ENCODE data around the gene ALOX12.

ALOX12 gene

DNA sequence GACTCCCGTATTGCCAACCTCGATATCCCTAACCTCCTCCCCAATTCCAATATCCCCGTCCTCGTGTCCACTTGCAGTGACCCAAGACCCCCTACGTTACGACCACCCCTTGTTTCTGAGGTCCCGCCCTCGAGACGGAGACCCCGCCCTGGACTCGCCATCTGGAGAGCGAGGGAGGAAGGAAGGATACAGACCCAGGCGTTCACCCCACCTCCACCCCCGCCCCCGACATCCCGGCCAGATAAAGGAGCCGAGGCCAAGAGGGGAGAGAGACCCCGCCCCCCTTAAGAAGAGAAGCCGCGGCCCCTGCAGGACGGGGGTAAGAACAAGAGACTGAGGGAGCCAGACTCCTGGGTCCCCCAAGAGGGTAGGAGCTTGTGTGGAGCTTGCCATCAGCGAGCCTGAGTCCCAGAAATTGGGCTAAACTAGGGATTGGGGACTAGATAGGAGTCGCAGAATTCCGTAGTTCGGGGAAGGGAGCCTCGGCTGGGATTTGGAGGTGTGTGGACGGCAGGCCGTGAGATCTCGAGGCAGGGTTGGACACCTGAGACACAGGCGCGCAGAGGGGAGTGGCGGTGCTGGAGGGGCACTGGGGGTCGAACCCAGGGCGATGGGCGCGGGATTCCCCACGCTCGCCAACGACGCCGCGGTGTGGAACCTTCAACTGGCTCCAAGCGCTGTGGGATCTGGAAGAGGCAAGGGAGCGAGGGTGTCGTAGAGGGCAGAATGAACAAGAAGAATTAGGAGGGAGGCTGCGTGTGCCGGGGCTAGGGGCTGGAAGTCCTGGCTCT, 27.1 kb downstream of the ALOX12 start, which contains the start of gene BCL6B:
BCL6B (plus strand) TSS at position 270 of the 791 bp plus-strand sequence. CDS start 622 bp downstream, outside the sequence.
- DNase-seq = no peak

DNA sequence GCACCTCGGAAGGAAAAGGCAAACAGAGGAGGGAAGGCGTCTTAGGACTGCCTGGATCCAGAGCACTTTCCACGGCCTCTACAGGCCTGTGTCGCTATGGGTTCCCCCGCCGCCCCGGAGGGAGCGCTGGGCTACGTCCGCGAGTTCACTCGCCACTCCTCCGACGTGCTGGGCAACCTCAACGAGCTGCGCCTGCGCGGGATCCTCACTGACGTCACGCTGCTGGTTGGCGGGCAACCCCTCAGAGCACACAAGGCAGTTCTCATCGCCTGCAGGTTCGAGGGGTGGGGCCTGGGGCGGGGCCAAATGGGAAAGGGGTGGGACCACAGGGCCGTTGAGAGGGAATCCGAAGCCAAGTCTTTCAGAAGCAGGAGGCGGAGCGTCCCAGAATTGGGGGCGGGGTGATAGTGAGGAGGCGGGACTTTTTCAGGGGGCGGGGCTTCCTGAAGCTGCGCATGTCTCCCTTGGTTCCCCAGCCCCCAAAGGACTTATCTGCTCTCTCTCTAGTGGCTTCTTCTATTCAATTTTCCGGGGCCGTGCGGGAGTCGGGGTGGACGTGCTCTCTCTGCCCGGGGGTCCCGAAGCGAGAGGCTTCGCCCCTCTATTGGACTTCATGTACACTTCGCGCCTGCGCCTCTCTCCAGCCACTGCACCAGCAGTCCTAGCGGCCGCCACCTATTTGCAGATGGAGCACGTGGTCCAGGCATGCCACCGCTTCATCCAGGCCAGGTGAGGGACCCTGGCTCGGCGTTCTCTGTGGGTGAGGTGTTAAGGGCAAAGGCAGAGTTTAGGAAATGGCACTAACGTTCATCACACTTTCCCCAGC, 27.9 kb downstream of the ALOX12 start:
- no peak for DNase-seq

DNA sequence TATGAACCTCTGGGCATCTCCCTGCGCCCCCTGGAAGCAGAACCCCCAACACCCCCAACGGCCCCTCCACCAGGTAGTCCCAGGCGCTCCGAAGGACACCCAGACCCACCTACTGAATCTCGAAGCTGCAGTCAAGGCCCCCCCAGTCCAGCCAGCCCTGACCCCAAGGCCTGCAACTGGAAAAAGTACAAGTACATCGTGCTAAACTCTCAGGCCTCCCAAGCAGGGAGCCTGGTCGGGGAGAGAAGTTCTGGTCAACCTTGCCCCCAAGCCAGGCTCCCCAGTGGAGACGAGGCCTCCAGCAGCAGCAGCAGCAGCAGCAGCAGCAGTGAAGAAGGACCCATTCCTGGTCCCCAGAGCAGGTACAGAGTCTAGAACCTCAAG, 28.5 kb downstream of the ALOX12 start:
- DNase-seq = no peak

DNA sequence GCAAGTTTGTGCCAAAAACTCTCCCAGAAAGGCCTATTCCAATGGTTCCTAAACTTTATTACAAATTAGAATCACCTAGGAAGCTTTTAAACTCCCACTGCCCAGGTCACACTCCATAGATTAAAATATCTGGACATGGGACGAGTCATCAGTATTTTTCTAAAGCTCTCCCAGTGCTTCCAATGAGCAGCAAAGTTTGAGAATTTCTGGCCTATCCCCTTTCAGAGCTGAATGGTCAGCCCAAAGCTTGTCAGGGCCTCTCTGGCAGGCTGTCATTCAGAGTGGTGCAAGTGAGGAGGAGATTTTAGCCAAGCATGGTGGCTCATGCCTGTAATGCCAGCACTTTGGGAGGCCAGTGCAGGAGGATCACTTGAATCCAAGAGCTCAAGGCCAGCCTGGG, 29.4 kb downstream of the ALOX12 start:
- DNase-seq = no peak

DNA sequence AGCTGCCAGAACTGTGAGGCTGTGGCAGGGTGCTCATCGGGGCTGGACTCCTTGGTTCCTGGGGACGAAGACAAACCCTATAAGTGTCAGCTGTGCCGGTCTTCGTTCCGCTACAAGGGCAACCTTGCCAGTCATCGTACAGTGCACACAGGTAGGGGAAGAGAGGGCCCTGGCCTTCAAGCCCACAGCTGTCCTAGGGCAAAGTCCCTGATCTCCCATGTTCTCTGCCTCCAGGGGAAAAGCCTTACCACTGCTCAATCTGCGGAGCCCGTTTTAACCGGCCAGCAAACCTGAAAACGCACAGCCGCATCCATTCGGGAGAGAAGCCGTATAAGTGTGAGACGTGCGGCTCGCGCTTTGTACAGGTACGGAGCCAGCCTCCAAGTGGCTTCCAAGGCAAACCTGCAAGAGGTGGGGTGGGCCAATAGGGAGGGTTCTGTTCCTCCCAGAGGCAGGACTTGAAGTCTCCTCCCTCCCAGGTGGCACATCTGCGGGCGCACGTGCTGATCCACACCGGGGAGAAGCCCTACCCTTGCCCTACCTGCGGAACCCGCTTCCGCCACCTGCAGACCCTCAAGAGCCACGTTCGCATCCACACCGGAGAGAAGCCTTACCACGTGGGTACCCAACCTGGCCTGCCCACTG, 30.7 kb downstream of the ALOX12 start:
- DNase-seq = no peak

DNA sequence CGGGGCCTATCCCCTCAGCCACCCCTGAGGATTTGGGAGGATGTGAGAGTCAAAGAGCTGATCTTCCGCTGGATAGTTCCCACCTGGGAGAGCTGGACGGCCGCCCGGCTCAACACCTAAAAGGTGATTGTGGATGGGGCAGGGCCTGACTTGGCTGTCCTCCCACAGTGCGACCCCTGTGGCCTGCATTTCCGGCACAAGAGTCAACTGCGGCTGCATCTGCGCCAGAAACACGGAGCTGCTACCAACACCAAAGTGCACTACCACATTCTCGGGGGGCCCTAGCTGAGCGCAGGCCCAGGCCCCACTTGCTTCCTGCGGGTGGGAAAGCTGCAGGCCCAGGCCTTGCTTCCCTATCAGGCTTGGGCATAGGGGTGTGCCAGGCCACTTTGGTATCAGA, 31.5 kb downstream of the ALOX12 start:
- no peak for DNase-seq

DNA sequence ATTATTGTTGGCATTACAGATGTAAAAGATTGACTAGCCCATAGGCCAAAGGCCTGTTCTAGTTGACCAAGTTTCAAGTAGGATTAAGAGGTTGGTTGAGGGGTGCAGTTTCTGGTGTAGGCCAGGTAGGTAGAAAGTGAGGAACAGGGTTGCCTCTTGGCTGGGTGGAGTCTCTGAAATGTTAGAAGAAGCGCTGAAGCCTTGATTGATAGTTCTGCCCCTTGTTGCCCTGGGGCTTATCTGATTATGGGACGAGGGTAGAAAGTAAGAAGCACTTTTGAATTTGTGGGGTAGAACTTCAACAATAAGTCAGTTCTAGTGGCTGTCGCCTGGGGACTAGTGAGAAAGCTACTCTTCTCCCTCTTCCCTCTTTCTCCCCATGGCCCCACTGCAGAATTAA, 33.2 kb downstream of the ALOX12 start:
- no peak for DNase-seq

DNA sequence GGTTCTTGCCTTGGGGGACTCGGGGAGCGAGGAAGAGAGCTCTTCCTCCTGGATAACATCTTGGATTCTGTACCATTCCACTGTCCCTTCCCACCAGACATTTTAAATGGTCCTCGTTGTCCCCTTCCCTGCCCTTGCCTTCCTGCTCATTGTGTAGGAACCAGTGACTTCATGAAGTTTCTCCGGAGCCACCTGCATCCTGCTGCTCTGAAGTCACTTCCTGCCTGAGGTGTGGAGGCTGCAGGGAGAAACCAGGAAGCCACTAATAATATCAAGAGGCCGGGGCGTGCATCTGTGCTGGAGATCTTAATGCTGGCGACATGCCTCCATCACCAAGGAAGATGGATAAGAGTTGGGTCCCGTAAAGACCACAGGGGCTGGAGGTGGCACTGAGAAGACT, 33.8 kb downstream of the ALOX12 start:
- no peak for DNase-seq

DNA sequence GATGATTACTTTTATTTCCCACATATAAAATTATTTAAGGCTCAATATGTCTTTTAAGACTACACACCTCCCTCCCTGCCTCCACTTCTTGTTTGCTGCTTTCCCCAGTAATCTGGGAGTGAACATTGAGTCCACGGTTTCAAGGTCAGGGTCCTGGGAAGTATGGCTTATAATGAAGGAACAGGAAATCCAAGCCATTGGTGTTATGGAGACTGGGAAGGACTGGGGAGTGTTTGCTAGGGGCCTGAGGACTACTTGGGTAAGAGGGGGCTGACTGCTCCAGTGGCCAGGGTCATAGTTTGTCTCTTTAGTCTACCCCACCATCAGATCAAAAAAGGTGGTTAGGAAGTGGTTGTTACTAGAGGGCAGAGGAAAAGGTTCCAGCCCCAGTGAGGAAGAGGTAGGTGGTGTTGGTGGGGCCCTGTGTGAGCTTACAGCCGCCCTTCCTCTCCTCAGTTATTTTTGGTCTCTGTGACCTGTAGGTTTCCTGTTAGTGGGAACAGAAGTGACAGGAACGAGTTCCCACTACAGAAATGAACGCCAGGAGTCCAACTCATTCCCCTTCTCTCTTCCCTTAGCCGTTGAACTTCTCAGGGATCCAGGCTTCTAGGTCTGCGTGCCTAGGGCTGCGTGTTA, 39.2 kb downstream of the ALOX12 start:
- no peak for DNase-seq

DNA sequence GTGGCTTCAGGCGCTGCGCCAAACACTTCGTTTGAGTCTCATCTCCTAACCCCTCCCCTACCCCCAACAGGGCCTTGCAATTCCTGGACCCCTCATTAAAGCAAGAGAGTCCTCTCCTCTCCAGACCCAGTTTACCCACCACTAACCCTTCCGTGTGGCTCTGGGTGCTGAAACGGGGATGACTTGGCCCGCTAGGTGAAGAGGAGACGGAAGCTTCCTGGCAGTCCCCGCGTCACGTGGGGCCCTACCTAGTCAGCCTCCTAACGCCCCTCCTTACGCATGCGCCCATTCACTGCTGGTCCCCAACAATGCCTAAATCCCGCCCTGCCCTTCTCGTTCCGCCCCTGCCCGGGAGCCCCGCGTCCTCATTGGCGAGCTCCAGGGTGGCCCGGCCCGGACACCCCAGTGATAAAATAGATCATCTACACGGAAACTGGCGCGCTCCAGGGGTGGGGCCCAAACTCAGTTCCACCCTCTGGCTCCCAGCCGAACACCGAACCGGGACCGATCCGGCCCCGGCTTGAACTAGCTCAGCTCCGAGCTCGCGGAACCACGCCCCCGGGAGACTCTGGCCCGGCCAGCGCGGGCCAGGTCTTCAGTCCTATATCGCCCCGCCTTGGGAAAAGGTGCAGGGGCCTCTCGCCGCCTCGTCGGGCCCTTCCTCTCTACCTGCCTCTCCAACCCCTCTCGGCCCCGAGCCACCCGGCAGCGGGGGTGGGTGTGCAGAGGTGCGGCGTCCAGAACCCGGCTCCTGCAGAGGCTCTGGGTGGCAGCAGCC, 39.9 kb downstream of the ALOX12 start, which contains the start of gene SLC16A13:
SLC16A13 (plus strand) TSS at position 425 of the 778 bp plus-strand sequence. CDS start 368 bp downstream, outside the sequence.
- DNase-seq = no peak

DNA sequence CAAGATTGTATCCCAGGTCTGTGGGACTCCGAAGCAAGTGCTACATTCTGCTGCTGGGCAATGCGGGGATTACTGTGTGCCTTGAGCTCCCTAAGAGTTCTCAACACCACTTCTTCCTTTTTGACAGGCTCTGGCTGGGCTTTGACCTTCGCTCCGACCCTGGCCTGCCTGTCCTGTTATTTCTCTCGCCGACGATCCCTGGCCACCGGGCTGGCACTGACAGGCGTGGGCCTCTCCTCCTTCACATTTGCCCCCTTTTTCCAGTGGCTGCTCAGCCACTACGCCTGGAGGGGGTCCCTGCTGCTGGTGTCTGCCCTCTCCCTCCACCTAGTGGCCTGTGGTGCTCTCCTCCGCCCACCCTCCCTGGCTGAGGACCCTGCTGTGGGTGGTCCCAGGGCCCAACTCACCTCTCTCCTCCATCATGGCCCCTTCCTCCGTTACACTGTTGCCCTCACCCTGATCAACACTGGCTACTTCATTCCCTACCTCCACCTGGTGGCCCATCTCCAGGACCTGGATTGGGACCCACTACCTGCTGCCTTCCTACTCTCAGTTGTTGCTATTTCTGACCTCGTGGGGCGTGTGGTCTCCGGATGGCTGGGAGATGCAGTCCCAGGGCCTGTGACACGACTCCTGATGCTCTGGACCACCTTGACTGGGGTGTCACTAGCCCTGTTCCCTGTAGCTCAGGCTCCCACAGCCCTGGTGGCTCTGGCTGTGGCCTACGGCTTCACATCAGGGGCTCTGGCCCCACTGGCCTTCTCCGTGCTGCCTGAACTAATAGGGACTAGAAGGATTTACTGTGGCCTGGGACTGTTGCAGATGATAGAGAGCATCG, 42.4 kb downstream of the ALOX12 start:
- DNase-seq = no peak

DNA sequence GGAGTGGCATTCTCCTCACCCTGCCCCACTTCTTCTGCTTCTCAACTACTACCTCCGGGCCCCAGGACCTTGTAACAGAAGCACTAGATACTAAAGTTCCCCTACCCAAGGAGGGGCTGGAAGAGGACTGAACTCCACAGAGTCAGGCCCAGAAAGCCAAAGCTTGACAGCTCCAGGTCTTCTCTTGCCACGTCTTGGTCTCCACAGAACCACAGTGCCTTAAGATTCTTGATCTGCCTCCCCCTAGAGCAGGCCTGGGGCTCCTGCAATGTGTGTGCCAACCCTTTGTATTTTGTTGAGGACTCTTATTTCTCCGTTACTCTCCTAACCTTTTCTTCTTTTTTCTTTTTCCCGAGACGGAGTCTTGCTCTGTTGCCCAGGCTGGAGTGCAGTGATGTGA, 44.0 kb downstream of the ALOX12 start:
- no peak for DNase-seq

DNA sequence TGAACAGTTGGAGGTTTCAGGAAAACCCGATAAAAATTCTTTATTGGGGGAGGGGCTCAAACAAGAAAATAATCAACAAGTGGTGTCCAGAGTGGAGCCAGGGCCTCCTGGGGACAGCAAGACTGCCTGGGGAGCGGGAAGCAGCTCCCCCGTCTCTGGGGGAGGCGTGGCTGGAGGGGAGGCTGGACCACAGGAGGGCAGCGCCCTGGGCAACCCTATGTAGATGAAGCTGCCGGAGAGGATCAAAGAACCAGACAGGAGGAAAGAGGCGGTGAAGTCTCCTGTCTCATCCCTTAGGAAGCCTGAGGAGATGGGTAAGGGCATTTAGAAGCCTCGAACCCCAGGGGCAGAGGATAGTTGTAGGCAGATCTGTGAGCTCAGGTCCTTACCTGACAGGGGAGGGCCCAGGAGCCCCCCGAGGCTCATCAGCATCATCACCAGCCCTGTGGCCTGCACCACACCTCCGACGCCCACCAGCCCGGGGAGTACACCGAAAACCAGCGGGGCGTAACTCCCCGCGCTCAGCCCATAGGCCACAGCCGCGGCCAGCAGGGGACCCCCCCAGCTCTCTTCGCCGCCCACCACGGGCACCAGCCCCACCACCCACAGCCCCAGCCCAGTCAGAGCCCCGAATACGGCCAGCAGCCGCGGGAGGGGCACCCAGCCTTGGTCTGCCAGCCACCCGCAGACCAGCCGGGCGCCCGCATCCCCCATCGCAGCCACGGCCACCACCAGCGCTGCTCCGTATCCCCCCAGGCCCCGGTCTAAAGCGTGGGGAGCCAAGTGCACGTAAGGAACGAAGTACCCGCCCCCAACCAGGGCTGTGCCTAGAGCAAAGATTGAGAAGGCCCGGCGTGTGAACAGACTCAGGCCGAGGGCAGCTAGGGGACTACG, 46.0 kb downstream of the ALOX12 start:
- DNase-seq = no peak

DNA sequence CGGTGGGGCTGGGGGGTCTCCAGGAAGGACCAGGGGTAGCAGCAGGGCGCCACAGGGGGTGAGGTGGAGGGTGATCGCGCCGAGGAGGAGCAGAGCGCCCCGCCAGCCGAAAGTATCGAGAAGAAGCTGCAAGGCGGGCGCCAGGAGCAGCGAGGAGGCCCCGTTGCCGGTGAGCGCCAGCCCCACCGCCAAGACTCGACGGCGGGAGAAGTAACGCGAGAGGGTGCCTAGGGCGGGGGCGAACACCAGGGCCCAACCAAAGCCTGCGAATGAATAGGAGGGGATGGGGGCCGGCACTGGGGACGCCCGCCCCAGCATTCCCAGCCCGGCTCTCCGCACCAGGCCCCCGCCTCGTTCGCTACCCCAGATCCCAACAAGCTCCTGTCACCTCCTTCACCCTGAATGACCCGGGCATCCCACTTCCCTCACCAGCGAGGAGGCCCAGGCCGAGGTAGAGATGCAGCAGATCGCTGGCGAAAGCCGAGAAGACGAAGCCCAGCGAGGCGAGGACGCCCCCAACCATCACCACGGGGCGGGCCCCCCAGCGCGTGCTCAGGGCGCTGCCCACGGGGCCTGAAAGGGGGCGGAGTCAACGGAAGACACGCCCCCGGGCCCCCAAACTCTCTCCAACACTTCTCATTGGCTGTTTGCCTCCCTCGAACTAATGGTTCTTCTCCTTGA, 46.8 kb downstream of the ALOX12 start:
- no peak for DNase-seq

DNA sequence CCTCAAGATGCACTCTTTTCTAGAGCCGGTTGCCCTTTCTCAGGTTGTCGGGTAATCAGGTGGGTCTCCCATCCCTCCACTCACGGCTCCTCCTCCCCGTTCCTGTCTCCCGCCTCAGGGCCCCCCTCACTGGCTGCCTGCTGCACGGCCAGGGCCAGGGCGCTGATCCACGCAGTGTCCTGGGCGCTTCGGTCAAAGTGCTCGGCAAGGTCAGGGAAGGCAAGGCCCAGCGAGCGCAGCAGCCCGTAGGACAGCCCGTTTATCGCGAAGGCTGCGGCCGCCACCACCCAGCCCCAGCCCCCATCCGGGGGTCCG, 47.3 kb downstream of the ALOX12 start:
- no peak for DNase-seq

DNA sequence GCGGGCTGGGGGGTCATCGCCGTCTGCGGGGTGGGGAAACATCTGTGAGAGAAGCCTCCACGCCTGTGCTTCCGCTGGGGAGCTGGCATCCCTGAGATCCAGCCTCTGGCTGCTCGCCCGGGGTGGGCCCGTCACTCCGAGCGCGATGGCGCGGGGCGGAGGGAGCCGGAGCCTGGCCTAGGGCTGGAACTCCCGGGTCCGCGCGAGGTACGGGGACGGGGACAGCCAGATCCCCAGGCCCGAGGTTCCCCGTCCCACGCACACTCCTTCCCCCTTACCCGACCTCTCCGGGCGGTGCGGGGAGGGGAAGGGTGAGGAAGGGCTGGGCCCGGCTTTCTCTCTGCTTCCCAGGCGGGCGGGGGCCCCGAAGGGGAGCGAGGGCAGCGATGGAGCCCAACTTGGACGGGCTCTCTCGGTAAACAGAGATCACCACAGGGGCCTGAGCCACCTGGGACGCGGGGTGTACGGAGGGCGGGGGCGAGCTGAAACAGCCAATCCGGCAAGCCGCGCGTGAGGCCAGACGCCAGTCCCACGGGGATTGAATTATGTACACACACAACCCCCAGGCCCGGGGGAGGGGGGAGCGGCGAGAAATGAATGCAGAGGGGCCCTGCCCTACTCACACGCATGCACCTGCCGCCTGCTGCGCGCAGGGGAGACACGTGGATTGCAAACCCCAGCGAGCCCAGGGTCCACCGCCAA, 47.8 kb downstream of the ALOX12 start, which contains the start of gene SLC16A11:
SLC16A11 (minus strand) TSS at position 596 of the 702 bp plus-strand sequence; CDS start at position 17, 579 bp downstream.
- no peak for DNase-seq

DNA sequence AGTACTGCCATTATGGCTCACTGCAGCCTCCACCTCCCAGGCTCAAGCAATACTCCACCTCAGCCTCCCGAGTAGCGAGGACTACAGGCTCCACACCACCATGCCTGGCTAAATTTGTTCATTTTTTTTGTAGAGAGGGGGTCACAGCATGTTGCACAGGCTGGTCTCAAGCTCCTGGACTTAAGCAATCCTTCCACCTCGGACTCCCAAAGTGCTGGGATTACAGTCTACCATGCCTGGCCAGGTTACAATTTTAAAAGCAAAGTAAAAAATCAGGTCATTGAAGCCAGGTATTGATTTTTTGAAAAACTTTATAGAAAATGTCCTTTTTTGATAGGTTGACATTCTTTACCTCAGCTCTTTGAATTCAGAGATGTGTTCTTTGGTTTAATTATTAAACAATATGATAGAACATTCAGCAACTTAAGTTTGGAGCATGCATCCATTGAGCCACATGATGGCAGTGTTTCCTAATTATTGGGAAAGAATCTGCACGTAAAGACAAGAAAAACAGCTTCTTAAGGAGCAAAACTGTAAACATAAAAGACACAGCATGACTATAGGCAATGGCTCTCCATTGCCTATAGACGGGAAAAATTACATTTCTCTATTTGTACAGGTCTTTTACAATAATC, 49.8 kb downstream of the ALOX12 start:
- DNase-seq = peak; percentile 4

DNA sequence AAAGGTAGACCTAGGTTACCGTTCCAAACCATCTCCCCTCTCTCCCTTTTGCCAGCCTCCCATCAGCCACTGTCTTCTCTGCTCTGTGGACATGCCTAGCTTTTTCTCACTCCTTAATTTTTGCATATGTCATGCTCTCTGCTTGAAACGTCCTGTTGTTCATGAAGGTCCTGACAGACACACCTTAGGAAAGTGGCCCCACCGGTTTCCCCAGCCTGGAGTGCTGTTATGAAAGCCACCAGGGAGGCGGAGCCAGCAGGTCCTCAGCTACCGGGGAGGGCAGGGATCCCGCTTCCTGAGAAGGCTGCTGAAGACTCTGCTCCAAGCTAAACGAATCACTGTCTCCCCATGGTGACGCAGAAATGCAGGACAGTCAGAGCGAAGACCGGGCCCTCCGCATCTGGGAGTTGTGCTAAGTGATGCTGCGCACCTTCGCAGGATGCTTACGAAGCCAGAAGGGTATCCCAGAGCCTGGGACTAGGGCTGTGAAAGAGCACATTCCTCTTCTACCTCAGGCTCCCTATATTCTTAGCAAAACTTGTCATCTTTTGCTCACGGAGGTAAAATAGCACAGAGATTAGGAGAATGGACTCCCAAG, 50.4 kb downstream of the ALOX12 start:
- DNase-seq = no peak

All from NCI-H524 treated with DMSO at 0.1 percent for 48 hours (cell line).